NCI-H1930 (cell line): ENCODE data around the gene CPT1C.
"Not testable (repeated sequence)": the region's sequence is repeated elsewhere in the genome, so short reads cannot be mapped to it uniquely, and the experiment has no call there.

ENCODE experiments used
- DNase-seq, 2 experiments: peaks; one replicate each; lab custom pipeline; 2025; lab: John Stamatoyannopoulos, UW

Gene CPT1C

GRCh38 chr19:49704888-49705642 is 14.1 kb downstream of the CPT1C start:
- no peak for DNase-seq

GRCh38 chr19:49705919-49706318 is 15.0 kb downstream of the CPT1C start:
- DNase-seq = no peak

GRCh38 chr19:49710372-49710951 is 19.5 kb downstream of the CPT1C start:
- DNase-seq = no peak

- no peak for DNase-seq
Measured at GRCh38 chr19:49712397-49712859, 21.5 kb downstream of the CPT1C start.

GRCh38 chr19:49713236-49713845 is 22.4 kb downstream of the CPT1C start:
- DNase-seq = no peak

- no peak for DNase-seq
Measured at GRCh38 chr19:49716154-49716553, 25.2 kb downstream of the CPT1C start.

GRCh38 chr19:49718511-49718910 is 27.6 kb downstream of the CPT1C start:
- no peak for DNase-seq

- DNase-seq = no peak
Measured at GRCh38 chr19:49718991-49719390, 28.1 kb downstream of the CPT1C start.

GRCh38 chr19:49719420-49719819 is 28.5 kb downstream of the CPT1C start:
- DNase-seq = not testable (repeated sequence)

GRCh38 chr19:49727217-49728030 is 36.5 kb downstream of the CPT1C start:
- DNase-seq = no peak

GRCh38 chr19:49730166-49730565 is 39.2 kb downstream of the CPT1C start:
- no peak for DNase-seq

GRCh38 chr19:49738268-49738667 is 47.4 kb downstream of the CPT1C start:
- no peak for DNase-seq

GRCh38 chr19:49739098-49739497 is 48.2 kb downstream of the CPT1C start:
- DNase-seq = no peak

- no peak for DNase-seq
Measured at GRCh38 chr19:49739933-49740332, 49.0 kb downstream of the CPT1C start.

- no peak for DNase-seq
Measured at GRCh38 chr19:49741210-49741844, 50.4 kb downstream of the CPT1C start.

- DNase-seq = no peak
Measured at GRCh38 chr19:49744946-49745381, 54.0 kb downstream of the CPT1C start.

- no peak for DNase-seq
Measured at GRCh38 chr19:49746206-49746958, 55.5 kb downstream of the CPT1C start.

GRCh38 chr19:49749055-49749716 is 58.3 kb downstream of the CPT1C start:
- no peak for DNase-seq

- no peak for DNase-seq
Measured at GRCh38 chr19:49749771-49750170, 58.9 kb downstream of the CPT1C start.

- DNase-seq = no peak
Measured at GRCh38 chr19:49752701-49753100, 61.8 kb downstream of the CPT1C start.

- DNase-seq = no peak
Measured at GRCh38 chr19:49755956-49756355, 65.0 kb downstream of the CPT1C start.
